ENCODE measurements around the gene TH. TPM values are rescaled to one million over a fixed set of nuclear protein-coding genes. Genes with fewer than 3 reads are reported as not detected.
"Not testable (repeated sequence)": the region's sequence is repeated elsewhere in the genome, so short reads cannot be mapped to it uniquely, and the experiment has no call there.

The TH gene
- total and polyA plus RNA-seq, 7 donors: 0.17 TPM; not detected in 6

DNA sequence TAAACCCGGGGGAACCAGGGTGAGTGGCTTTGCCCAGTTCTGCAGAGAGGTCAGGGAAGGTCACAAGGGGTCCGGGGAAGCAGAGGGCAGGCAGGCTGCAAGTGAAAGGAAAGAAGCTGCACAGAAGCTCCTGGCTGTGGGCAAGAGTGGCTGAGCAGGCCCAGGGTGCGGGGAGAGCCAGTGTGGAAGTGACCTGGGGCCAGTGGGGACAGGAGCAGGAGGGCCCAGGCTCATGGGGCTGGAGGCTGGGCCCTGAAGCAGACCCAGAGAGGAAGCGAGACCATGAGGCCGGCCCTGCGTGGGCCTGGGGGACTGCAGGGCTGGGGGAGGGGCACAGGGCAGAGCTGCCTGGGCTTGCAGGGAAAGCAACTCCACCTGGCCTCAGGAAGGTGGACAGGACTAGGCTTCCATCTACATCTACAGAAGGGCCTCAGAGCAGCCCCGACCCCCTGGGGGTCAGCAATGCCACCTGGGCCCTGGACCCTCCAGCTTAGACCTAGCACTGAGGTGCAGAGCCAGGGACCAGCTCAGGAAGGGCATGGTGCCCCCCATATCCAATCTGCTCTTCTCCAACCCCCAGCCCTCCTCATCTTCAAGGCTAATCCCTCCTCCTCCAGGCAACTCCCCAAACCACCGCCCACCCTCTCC lies 44.0 kb downstream of the TH start:
- H3K9me3 ChIP-seq: no peaks in the 10 kb centered on the region
- H3K4me1 ChIP-seq: no peaks in the 10 kb centered on the region
- TF ChIP-seq EP300 (IDR thresholded peaks at IDR 0.05) (no peak), POLR2AphosphoS5 (IDR thresholded peaks at IDR 0.05) (no peak), POLR2A (IDR thresholded peaks at IDR 0.05) (no peak)
- TF ChIP-seq, protein P1, sequence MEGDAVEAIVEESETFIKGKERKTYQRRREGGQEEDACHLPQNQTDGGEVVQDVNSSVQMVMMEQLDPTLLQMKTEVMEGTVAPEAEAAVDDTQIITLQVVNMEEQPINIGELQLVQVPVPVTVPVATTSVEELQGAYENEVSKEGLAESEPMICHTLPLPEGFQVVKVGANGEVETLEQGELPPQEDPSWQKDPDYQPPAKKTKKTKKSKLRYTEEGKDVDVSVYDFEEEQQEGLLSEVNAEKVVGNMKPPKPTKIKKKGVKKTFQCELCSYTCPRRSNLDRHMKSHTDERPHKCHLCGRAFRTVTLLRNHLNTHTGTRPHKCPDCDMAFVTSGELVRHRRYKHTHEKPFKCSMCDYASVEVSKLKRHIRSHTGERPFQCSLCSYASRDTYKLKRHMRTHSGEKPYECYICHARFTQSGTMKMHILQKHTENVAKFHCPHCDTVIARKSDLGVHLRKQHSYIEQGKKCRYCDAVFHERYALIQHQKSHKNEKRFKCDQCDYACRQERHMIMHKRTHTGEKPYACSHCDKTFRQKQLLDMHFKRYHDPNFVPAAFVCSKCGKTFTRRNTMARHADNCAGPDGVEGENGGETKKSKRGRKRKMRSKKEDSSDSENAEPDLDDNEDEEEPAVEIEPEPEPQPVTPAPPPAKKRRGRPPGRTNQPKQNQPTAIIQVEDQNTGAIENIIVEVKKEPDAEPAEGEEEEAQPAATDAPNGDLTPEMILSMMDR (IDR thresholded peaks at IDR 0.05): no peak
- no peak overlapping the region for H3K4me3 ChIP-seq
- H3K36me3 ChIP-seq: no peaks in the 10 kb centered on the region
- H3K27me3 ChIP-seq: peaks cover 0 to 40% (median under 1%) of the 10 kb centered on the region in 3 donors
- intact Hi-C loops (cut with DNase I): no loop called here
- H3K27ac ChIP-seq: no peak overlapping the region
- WGBS, 2 donors: 61 to 76% methylated on average over 8 of the region's 8 CpGs
- no peak for DNase-seq

DNA sequence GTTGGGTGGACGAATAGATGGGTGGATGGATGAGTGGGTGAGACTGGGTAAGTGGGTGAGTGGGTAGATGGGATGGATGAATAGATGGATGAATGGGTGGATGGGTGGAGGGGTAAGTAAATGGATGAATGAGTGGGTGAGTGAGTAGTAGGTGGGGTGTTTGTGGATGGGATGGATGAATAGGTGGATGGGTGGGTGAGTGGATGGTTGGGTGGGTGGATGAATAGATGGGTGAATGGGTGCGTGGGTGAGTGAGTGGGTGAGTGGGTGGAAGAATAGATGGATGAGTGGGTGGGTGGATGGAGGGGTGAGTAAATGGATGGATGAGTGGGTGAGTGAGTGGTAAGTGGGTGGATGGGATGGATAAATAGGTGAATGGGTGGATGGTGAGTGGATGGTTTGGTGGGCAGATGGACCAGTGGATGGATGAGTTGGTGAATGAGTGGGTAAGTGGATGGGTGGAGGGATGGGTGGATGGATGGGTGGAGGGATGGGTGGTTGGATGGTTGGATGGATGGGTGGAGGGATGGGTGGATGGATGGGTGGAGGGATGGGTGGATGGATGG lies 45.0 kb downstream of the TH start:
- DNase-seq: no peak
- H3K4me3 ChIP-seq: no peak overlapping the region
- no peaks in the 10 kb centered on the region for H3K4me1 ChIP-seq
- no peak overlapping the region for H3K27ac ChIP-seq
- peaks cover 0 to 42% (median 10%) of the 10 kb centered on the region in 3 donors for H3K27me3 ChIP-seq
- intact Hi-C loops (cut with DNase I): no loop called here
- H3K36me3 ChIP-seq: no peaks in the 10 kb centered on the region
- H3K9me3 ChIP-seq: no peaks in the 10 kb centered on the region
- TF ChIP-seq, protein P1 (IDR thresholded peaks at IDR 0.05): no peak
- TF ChIP-seq POLR2A (IDR thresholded peaks at IDR 0.05): no peak
- TF ChIP-seq POLR2AphosphoS5 (IDR thresholded peaks at IDR 0.05): no peak
- TF ChIP-seq EP300 (IDR thresholded peaks at IDR 0.05): no peak
- 85 to 87% methylated on average over 2 of the region's 2 CpGs for WGBS, 2 donors

DNA sequence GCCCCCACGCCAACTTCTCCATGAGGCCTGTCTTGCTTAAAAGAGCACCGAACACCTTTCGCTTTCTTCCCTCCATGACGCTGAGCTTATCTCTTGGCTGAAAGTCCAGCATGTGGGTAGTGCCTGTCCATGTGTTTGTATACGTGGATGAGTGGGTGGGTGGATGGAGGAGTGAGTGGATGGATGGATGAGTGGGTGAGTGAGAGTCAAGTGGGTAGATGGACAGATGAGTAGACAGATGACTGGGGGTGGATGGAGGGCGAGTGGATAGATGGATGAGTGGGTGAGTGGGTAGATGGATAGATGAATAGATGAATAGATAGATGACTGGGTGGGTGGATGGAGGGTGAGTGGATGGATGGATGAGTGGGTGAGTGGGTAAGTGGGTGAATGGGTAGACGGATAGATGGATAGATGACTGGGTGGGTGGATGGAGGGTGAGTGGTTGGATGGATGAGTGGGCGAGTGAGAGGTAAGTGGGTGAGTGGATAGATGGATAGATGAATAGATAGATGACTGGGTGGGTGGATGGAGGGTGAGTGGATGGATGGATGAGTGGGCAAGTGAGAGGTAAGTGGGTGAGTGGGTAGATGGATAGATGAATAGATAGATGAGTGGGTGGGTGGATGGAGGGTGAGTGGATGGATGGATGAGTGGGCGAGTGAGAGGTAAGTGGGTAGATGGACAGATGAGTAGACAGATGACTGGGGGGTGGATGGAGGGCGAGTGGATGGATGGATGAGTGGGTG lies 46.7 kb downstream of the TH start:
- H3K4me3 ChIP-seq; intact Hi-C loops (cut with DNase I); H3K27ac ChIP-seq; DNase-seq; H3K9me3 ChIP-seq; H3K4me1 ChIP-seq; H3K36me3 ChIP-seq: not testable (repeated sequence)
- 91 to 95% methylated on average over 8 of the region's 10 CpGs for whole genome bisulfite sequencing, 2 donors
- peaks cover 0 to 59% (median 19%) of the 10 kb centered on the region in 3 donors for H3K27me3 ChIP-seq

DNA sequence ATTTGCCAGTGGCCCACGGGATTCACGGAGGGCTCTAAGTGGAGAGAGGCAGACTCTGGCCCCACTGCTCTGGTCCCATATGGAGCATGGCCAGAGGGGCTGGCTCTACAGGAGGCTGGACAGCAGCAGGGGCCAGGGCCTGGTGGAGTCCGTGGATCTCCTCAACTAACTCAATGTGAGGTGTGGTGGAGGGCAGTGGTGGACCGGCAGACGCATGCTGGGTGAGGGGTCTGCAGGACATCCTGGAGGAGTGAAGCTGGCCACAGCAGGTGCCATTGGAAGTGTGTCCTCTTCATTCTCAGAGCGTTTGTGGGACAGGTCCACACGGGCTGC lies 48.0 kb downstream of the TH start:
- H3K27ac ChIP-seq: no peak overlapping the region
- H3K36me3 ChIP-seq: no peaks in the 10 kb centered on the region
- intact Hi-C loops (cut with DNase I): no loop called here
- H3K4me1 ChIP-seq: no peaks in the 10 kb centered on the region
- no peak for DNase-seq
- WGBS, 2 donors: 83 to 91% methylated on average over 7 of the region's 7 CpGs
- H3K4me3 ChIP-seq: no peak overlapping the region
- TF ChIP-seq, protein P1 (IDR thresholded peaks at IDR 0.05): no peak
- TF ChIP-seq POLR2AphosphoS5 (IDR thresholded peaks at IDR 0.05) (no peak), EP300 (IDR thresholded peaks at IDR 0.05) (no peak), POLR2A (IDR thresholded peaks at IDR 0.05) (no peak)
- peaks cover 0 to 52% (median 19%) of the 10 kb centered on the region in 3 donors for H3K27me3 ChIP-seq
- H3K9me3 ChIP-seq: no peaks in the 10 kb centered on the region

DNA sequence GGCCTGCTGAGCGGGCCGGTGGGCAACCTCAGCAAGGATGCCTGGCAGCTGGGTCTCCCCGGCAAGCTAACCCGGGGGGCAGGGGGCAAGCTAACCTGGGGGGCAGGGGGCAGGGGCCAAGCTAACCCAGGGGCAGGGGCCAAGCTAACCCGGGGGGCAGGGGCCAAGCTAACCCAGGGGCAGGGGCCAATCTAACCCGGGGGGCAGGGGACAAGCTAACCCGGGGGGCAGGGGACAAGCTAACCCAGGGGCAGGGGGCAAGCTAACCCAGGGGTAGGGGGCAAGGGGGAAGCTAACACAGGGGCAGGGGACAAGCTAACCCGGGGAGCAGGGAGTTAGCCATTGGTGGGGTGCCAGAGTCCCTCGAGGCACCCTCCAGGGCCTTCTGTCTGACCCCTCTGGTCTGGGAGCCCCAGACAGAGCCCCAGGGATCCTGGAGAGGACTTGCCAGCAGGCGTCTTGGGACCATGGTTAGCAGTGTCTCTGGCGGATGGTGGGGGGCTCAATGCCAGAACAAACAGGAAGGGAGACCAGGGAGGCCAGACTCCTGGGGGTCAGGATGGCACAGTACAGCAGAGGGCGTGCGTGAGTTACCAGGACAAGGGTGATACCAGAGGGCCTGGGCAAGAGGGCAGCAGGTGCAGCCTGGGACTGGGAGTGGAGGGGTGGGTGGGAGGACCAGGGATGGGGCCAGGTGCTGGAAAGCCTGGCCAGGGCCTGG lies 48.5 kb downstream of the TH start:
- TF ChIP-seq POLR2AphosphoS5 (IDR thresholded peaks at IDR 0.05) (no peak), POLR2A (IDR thresholded peaks at IDR 0.05) (no peak), EP300 (IDR thresholded peaks at IDR 0.05) (no peak)
- TF ChIP-seq, protein P1 (IDR thresholded peaks at IDR 0.05): no peak
- Histone ChIP-seq H3K27ac (no peak overlapping the region), H3K27me3 (peaks cover 0 to 47% (median 19%) of the 10 kb centered on the region in 3 donors), H3K4me3 (no peak overlapping the region), H3K4me1 (no peaks in the 10 kb centered on the region), H3K36me3 (no peaks in the 10 kb centered on the region), H3K9me3 (no peaks in the 10 kb centered on the region)
- WGBS, 2 donors: 56 to 84% methylated on average over 13 of the region's 13 CpGs
- intact Hi-C loops (cut with DNase I): no loop called here
- DNase-seq: no peak
